Measurements from ENCODE around the gene RAB31.

The RAB31 gene

DNA sequence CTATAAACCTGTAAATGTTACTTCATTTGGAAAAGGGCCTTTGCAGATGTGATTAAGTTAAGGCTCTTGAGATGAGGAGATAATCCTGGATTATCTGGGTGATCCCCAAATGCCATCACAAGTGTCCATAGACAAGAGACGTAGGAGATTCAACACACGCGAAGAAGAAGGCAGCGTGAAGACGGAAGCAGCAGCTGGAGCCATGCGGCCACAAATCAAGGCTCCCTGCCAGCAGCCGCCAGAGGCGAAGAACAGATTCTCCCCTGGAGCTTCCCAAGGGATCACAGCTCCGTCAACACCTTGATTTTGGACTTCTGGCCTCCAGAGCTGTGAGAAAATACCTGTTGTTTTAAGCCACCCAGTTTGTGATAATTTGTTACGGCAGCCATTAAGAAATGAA is 194.7 kb downstream of the RAB31 start:
- Histone ChIP-seq H3K36me3 (ENCODE audit: insufficient read depth, low read length) (no peaks in the 10 kb centered on the region), H3K4me1 (ENCODE audit: insufficient read depth, low read length, severe bottlenecking) (no peaks in the 10 kb centered on the region), H2AFZ (ENCODE audit: low read length) (no peak overlapping the region), H3K27me3 (ENCODE audit: insufficient read depth, low read length) (no peaks in the 10 kb centered on the region), H3K27ac (ENCODE audit: low read depth, low read length, poor library complexity, severe bottlenecking) (no peak overlapping the region), H3K9me2 (ENCODE audit: low read depth, low read length) (no peaks in the 10 kb centered on the region), H3K4me2 (ENCODE audit: low read length) (no peak overlapping the region), H3K79me2 (ENCODE audit: insufficient read depth, low read length) (no peaks in the 10 kb centered on the region), H3K9me3 (ENCODE audit: low read length) (no peaks in the 10 kb centered on the region), H3F3A (ENCODE audit: insufficient read depth, low read length) (no peaks in the 10 kb centered on the region), H3K4me3 (ENCODE audit: low read depth, low read length, poor library complexity, severe bottlenecking) (no peak overlapping the region), H3K9ac (ENCODE audit: low read length) (no peak overlapping the region), H4K20me1 (ENCODE audit: insufficient read depth, low read length) (no peaks in the 10 kb centered on the region)
- TF ChIP-seq CTCF (IDR thresholded peaks at IDR 0.05; ENCODE audit: low read length) (no peak), EZH2 (IDR thresholded peaks at IDR 0.05; ENCODE audit: borderline replicate concordance, low read length) (no peak)

GRCh38 chr18:9905401-9905922 is 197.4 kb downstream of the RAB31 start:
- H3K79me2 ChIP-seq (ENCODE audit: insufficient read depth, low read length), result no peaks in the 10 kb centered on the region
- no peak overlapping the region for H2AFZ ChIP-seq (ENCODE audit: low read length)
- H3K9ac ChIP-seq (ENCODE audit: low read length), result no peak overlapping the region
- H4K20me1 ChIP-seq (ENCODE audit: insufficient read depth, low read length), result no peaks in the 10 kb centered on the region
- no peaks in the 10 kb centered on the region for H3F3A ChIP-seq (ENCODE audit: insufficient read depth, low read length)
- no peaks in the 10 kb centered on the region for H3K4me1 ChIP-seq (ENCODE audit: insufficient read depth, low read length, severe bottlenecking)
- TF ChIP-seq CTCF (IDR thresholded peaks at IDR 0.05; ENCODE audit: low read length) (no peak), EZH2 (IDR thresholded peaks at IDR 0.05; ENCODE audit: borderline replicate concordance, low read length) (no peak)
- no peaks in the 10 kb centered on the region for H3K36me3 ChIP-seq (ENCODE audit: insufficient read depth, low read length)
- no peaks in the 10 kb centered on the region for H3K9me2 ChIP-seq (ENCODE audit: low read depth, low read length)
- H3K4me2 ChIP-seq (ENCODE audit: low read length), result no peak overlapping the region
- no peak overlapping the region for H3K27ac ChIP-seq (ENCODE audit: low read depth, low read length, poor library complexity, severe bottlenecking)
- no peaks in the 10 kb centered on the region for H3K27me3 ChIP-seq (ENCODE audit: insufficient read depth, low read length)
- H3K4me3 ChIP-seq (ENCODE audit: low read depth, low read length, poor library complexity, severe bottlenecking), result no peak overlapping the region
- no peaks in the 10 kb centered on the region for H3K9me3 ChIP-seq (ENCODE audit: low read length)

- H3K9ac ChIP-seq (ENCODE audit: low read length), result no peak overlapping the region
- no peaks in the 10 kb centered on the region for H3F3A ChIP-seq (ENCODE audit: insufficient read depth, low read length)
- no peak overlapping the region for H3K27ac ChIP-seq (ENCODE audit: low read depth, low read length, poor library complexity, severe bottlenecking)
Observed at GRCh38 chr18:9906481-9906880, 198.4 kb downstream of the RAB31 start.

More at GRCh38 chr18:9906481-9906880, 198.4 kb downstream of the RAB31 start:
- Histone ChIP-seq H3K79me2 (ENCODE audit: insufficient read depth, low read length) (no peaks in the 10 kb centered on the region), H3K9me2 (ENCODE audit: low read depth, low read length) (no peaks in the 10 kb centered on the region), H3K36me3 (ENCODE audit: insufficient read depth, low read length) (no peaks in the 10 kb centered on the region), H4K20me1 (ENCODE audit: insufficient read depth, low read length) (no peaks in the 10 kb centered on the region), H3K4me2 (ENCODE audit: low read length) (no peak overlapping the region), H3K4me1 (ENCODE audit: insufficient read depth, low read length, severe bottlenecking) (no peaks in the 10 kb centered on the region), H2AFZ (ENCODE audit: low read length) (no peak overlapping the region), H3K27me3 (ENCODE audit: insufficient read depth, low read length) (no peaks in the 10 kb centered on the region), H3K9me3 (ENCODE audit: low read length) (no peaks in the 10 kb centered on the region), H3K4me3 (ENCODE audit: low read depth, low read length, poor library complexity, severe bottlenecking) (no peak overlapping the region)
- TF ChIP-seq CTCF (IDR thresholded peaks at IDR 0.05; ENCODE audit: low read length), result no peak
- TF ChIP-seq EZH2 (IDR thresholded peaks at IDR 0.05; ENCODE audit: borderline replicate concordance, low read length), result no peak
